ENCODE measurements around the gene FBXO21. TPM values are rescaled to one million over a fixed set of nuclear protein-coding genes. Genes with fewer than 3 reads are reported as not detected.

Gene FBXO21
- total and polyA plus RNA-seq, 2 donors (not counting 1 experiment from before 2014, with no cell fraction given) = 28.2 to 55.7 TPM

GRCh38 chr12:117134059-117134458, 56.2 kb downstream of the FBXO21 start:
- DNase-seq = no peak
- Histone ChIP-seq H3K4me2 (replicated peaks; ENCODE audit: low read depth, low read length, poor library complexity, severe bottlenecking) (no peak overlapping the region), H3K36me3 (replicated peaks in 1 of 2; ENCODE audit: control extremely low read depth in 1 of 2, control insufficient read depth in 1 of 2, extremely low read depth in 1 of 2, insufficient read depth in 2 of 2, low read length in 1 of 2) (no peaks in the 10 kb centered on the region), H3K9ac (ENCODE audit: low read length) (no peak overlapping the region), H3K4me3 (ENCODE audit: control extremely low read depth in 1 of 5, extremely low read depth in 1 of 5, insufficient read depth in 1 of 5, low read depth in 2 of 5, low read length in 4 of 5) (no peak overlapping the region), H3K27me3 (replicated peaks in 1 of 4; ENCODE audit: control extremely low read depth in 1 of 4, control insufficient read depth in 3 of 4, insufficient read depth in 4 of 4, low read length in 3 of 4) (no peaks in the 10 kb centered on the region), H2AFZ (ENCODE audit: insufficient read depth, low read depth, low read length, poor library complexity, severe bottlenecking) (no peak overlapping the region), H3K4me1 (ENCODE audit: control insufficient read depth in 2 of 2, insufficient read depth in 2 of 2, low read length in 2 of 2) (no peaks in the 10 kb centered on the region), H3K27ac (ENCODE audit: low read length in 2 of 2) (no peak overlapping the region), H3K79me2 (ENCODE audit: control insufficient read depth, insufficient read depth, low read length) (no peaks in the 10 kb centered on the region), H4K20me1 (ENCODE audit: control insufficient read depth, insufficient read depth, low read length, poor library complexity, severe bottlenecking) (no peaks in the 10 kb centered on the region), H3K9me3 (ENCODE audit: control extremely low read depth in 1 of 3, control insufficient read depth in 2 of 3, insufficient read depth in 1 of 3, low read length in 2 of 3) (no peaks in the 10 kb centered on the region)
- POLR2A ChIA-PET = no interaction called here
- peaks cover 4% of the 10 kb centered on the region for H3K4me1 Mint-ChIP-seq
- intact Hi-C loops (cut with micrococcal nuclease) = no loop called here
- no peak overlapping the region for H3K4me3 Mint-ChIP-seq
- H3K27me3 Mint-ChIP-seq = no peaks in the 10 kb centered on the region
- TF ChIP-seq EZH2 (IDR thresholded peaks at IDR 0.05; ENCODE audit: borderline replicate concordance, insufficient read depth, low read depth, low read length, poor library complexity, severe bottlenecking) (no peak), CTCF (IDR thresholded peaks at IDR 0.05) (no peak)
- H3K27ac Mint-ChIP-seq = no peak overlapping the region
- no peak for ATAC-seq (ENCODE audit: low read depth)
- CTCF ChIA-PET = no interaction called here
- WGBS (ENCODE audit: insufficient coverage) = 4% methylated on average over 6 of the region's 10 CpGs
- H3K9me3 Mint-ChIP-seq (ENCODE audit: insufficient read depth) = no peaks in the 10 kb centered on the region

GRCh38 chr12:117130801-117131200, 59.5 kb downstream of the FBXO21 start:
- DNase-seq = no peak
- Histone ChIP-seq H3K9ac (ENCODE audit: low read length) (no peak overlapping the region), H3K36me3 (replicated peaks in 1 of 2; ENCODE audit: control extremely low read depth in 1 of 2, control insufficient read depth in 1 of 2, extremely low read depth in 1 of 2, insufficient read depth in 2 of 2, low read length in 1 of 2) (no peaks in the 10 kb centered on the region), H3K27ac (ENCODE audit: low read length in 2 of 2) (no peak overlapping the region), H3K9me3 (ENCODE audit: control extremely low read depth in 1 of 3, control insufficient read depth in 2 of 3, insufficient read depth in 1 of 3, low read length in 2 of 3) (no peaks in the 10 kb centered on the region), H3K4me3 (ENCODE audit: control extremely low read depth in 1 of 5, extremely low read depth in 1 of 5, insufficient read depth in 1 of 5, low read depth in 2 of 5, low read length in 4 of 5) (no peak overlapping the region), H3K4me1 (ENCODE audit: control insufficient read depth in 2 of 2, insufficient read depth in 2 of 2, low read length in 2 of 2) (no peaks in the 10 kb centered on the region), H3K79me2 (ENCODE audit: control insufficient read depth, insufficient read depth, low read length) (no peaks in the 10 kb centered on the region), H3K4me2 (replicated peaks; ENCODE audit: low read depth, low read length, poor library complexity, severe bottlenecking) (no peak overlapping the region), H3K27me3 (replicated peaks in 1 of 4; ENCODE audit: control extremely low read depth in 1 of 4, control insufficient read depth in 3 of 4, insufficient read depth in 4 of 4, low read length in 3 of 4) (no peaks in the 10 kb centered on the region), H2AFZ (ENCODE audit: insufficient read depth, low read depth, low read length, poor library complexity, severe bottlenecking) (no peak overlapping the region), H4K20me1 (ENCODE audit: control insufficient read depth, insufficient read depth, low read length, poor library complexity, severe bottlenecking) (no peaks in the 10 kb centered on the region)
- Mint-ChIP-seq H3K4me3 (no peak overlapping the region), H3K27me3 (no peaks in the 10 kb centered on the region), H3K27ac (no peak overlapping the region), H3K9me3 (ENCODE audit: insufficient read depth) (no peaks in the 10 kb centered on the region), H3K4me1 (peaks cover 4% of the 10 kb centered on the region)
- ChIA-PET CTCF (interaction anchor here (0.7 to 1.2 kb wide), 3 partner anchors 11 to 98 kb away, joined by 3 to 4 read pairs (median 3); no protein-coding TSS in a partner anchor), POLR2A (interaction anchor here (0.6 kb wide), 1 partner anchor 210 kb away, joined by 4 read pairs; no protein-coding TSS in a partner anchor)
- no peak for ATAC-seq (ENCODE audit: low read depth)
- intact Hi-C loops (cut with micrococcal nuclease) = no loop called here
- WGBS (ENCODE audit: insufficient coverage) = 91% methylated on average over 5 of the region's 7 CpGs
- no peak for TF ChIP-seq CTCF (IDR thresholded peaks at IDR 0.05)
- TF ChIP-seq EZH2 (IDR thresholded peaks at IDR 0.05; ENCODE audit: borderline replicate concordance, insufficient read depth, low read depth, low read length, poor library complexity, severe bottlenecking) = no peak
